ENCODE data around the gene KRTAP10-1. TPM values are rescaled to one million over a fixed set of nuclear protein-coding genes. Genes with fewer than 3 reads are reported as not detected.

KRTAP10-1 gene
- total and polyA plus RNA-seq, 9 of the 15 experiments (the other 6 are each of a cell fraction or from before 2014, with no cell fraction given) = not detected

GRCh38 chr21:44489962-44490361 lies 50.0 kb downstream of the KRTAP10-1 start:
- TF ChIP-seq, protein P1, sequence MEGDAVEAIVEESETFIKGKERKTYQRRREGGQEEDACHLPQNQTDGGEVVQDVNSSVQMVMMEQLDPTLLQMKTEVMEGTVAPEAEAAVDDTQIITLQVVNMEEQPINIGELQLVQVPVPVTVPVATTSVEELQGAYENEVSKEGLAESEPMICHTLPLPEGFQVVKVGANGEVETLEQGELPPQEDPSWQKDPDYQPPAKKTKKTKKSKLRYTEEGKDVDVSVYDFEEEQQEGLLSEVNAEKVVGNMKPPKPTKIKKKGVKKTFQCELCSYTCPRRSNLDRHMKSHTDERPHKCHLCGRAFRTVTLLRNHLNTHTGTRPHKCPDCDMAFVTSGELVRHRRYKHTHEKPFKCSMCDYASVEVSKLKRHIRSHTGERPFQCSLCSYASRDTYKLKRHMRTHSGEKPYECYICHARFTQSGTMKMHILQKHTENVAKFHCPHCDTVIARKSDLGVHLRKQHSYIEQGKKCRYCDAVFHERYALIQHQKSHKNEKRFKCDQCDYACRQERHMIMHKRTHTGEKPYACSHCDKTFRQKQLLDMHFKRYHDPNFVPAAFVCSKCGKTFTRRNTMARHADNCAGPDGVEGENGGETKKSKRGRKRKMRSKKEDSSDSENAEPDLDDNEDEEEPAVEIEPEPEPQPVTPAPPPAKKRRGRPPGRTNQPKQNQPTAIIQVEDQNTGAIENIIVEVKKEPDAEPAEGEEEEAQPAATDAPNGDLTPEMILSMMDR (IDR thresholded peaks at IDR 0.05 in 2 of 3, conservative IDR thresholded peaks at IDR 0.05 in 1 of 3; ENCODE audit: insufficient read depth in 2 of 3, low read depth in 1 of 3, low read length in 3 of 3) = peak; percentile 33 to 45 (median 34); a peak in 3 of 6 replicates
- TF ChIP-seq SREBF2 (CRISPR knock-in tag; IDR thresholded peaks at IDR 0.05) (no peak), ZBTB5 (IDR thresholded peaks at IDR 0.05) (0 out of 2 replicates have a peak, but pooled peaks have one; percentile 46)
- DNase-seq (ENCODE audit: extremely low read depth in 1 of 4, low spot score in 3 of 4) = peak in 3 of 4 experiments; percentile 25 to 41 (median 35)
- no peaks in the 10 kb centered on the region for H4K20me1 ChIP-seq (replicated peaks; ENCODE audit: control insufficient read depth, insufficient read depth, low read length)
- BruUV-seq (replicated peaks) = no TSS peak
- no peaks in the 10 kb centered on the region for H3K79me2 ChIP-seq (ENCODE audit: control insufficient read depth, insufficient read depth, low read length)
- ChIA-PET CTCF (ENCODE audit: low intra/inter-chr PET ratio) (interaction anchor here (0.7 kb wide), 1 partner anchor 267 kb away, joined by 3 read pairs; no protein-coding TSS in a partner anchor), POLR2A (interaction anchor here (0.6 kb wide), 2 partner anchors 110 to 331 kb away, joined by 3 read pairs; no protein-coding TSS in a partner anchor)
- peak; percentile 31; the same call in 1 of the 3 replicates for ATAC-seq
- peaks cover 18 to 55% of the 10 kb centered on the region in 2 experiments; a peak in 4 of 5 replicates for H3K27me3 ChIP-seq (ENCODE audit: control insufficient read depth in 2 of 2, insufficient read depth in 2 of 2, low read length in 2 of 2)
- FAIRE-seq = peak; percentile 70
- no peaks in the 10 kb centered on the region for H3K9me1 ChIP-seq (ENCODE audit: control insufficient read depth, insufficient read depth, low read length)
- no peak overlapping the region for H3K4me2 ChIP-seq (ENCODE audit: insufficient read depth, low read length)
- H3K27ac ChIP-seq (ENCODE audit: extremely low read depth, low read depth, low read length) = no peak overlapping the region
- H3K4me3 ChIP-seq = no peak overlapping the region
- peaks cover 0 to 7% of the 10 kb centered on the region in 2 experiments; a peak in 2 of 5 replicates for H3K4me1 ChIP-seq (replicated peaks in 1 of 2; ENCODE audit: control insufficient read depth in 2 of 2, insufficient read depth in 2 of 2, low read length in 2 of 2)
- 1% methylated on average over 7 of the region's 7 CpGs for WGBS (ENCODE audit: insufficient coverage, low coverage, missing lambda C conversion rate)
- H3K9me3 ChIP-seq (replicated peaks; ENCODE audit: control insufficient read depth, insufficient read depth, low read depth, low read length) = no peaks in the 10 kb centered on the region
- H3K36me3 ChIP-seq (ENCODE audit: control insufficient read depth, insufficient read depth, low read length) = no peaks in the 10 kb centered on the region
- no peak overlapping the region for H2AFZ ChIP-seq (ENCODE audit: low read depth, low read length)
- in situ Hi-C loops (cut with MboI) (no loop called here), intact Hi-C loops (cut with micrococcal nuclease) (no loop called here)
- no peak overlapping the region for H3K9ac ChIP-seq (ENCODE audit: insufficient read depth in 1 of 2, low read depth in 2 of 2, low read length in 2 of 2)

Other genes with a start within 250 kb of the KRTAP10-1 start
Only the 7 nearest of the 20 such genes appear.
- gene KRTAP10-2, start 11.3 kb upstream of the KRTAP10-1 start, total RNA-seq (2014; rRNA removed) = not detected in 2 replicates
- not detected in 2 replicates for gene KRTAP10-2, start 11.3 kb upstream of the KRTAP10-1 start, total RNA-seq (2014; rRNA removed; fragmentation: Illumina TruSeq; extraction: Trizol)
- gene KRTAP10-2, start 11.3 kb upstream of the KRTAP10-1 start, total RNA-seq (2015; rRNA removed; fragmentation: Illumina TruSeq; extraction: Trizol) = not detected in 2 replicates
- not detected in 2 replicates for gene KRTAP10-2, start 11.3 kb upstream of the KRTAP10-1 start, total RNA-seq (2021)
- gene KRTAP10-2, start 11.3 kb upstream of the KRTAP10-1 start, polyA plus RNA-seq (2011; rRNA removed) = not detected in 2 replicates
- not detected in 2 replicates for gene KRTAP10-2, start 11.3 kb upstream of the KRTAP10-1 start, polyA plus RNA-seq (2014; fragmentation: Illumina TruSeq; extraction: Trizol)
- gene KRTAP10-2, start 11.3 kb upstream of the KRTAP10-1 start, polyA plus RNA-seq (2014; fragmentation: Nextera tagmentation; extraction: Ambion mirVana) = not detected
- not detected in 2 replicates for gene KRTAP10-2, start 11.3 kb upstream of the KRTAP10-1 start, polyA plus RNA-seq (2014; rRNA removed)
- not detected in 2 replicates for gene KRTAP10-3, start 18.6 kb upstream of the KRTAP10-1 start, total RNA-seq (2014; rRNA removed)
- not detected in 2 replicates for gene KRTAP10-3, start 18.6 kb upstream of the KRTAP10-1 start, total RNA-seq (2014; rRNA removed; fragmentation: Illumina TruSeq; extraction: Trizol)
- not detected in 2 replicates for gene KRTAP10-3, start 18.6 kb upstream of the KRTAP10-1 start, total RNA-seq (2015; rRNA removed; fragmentation: Illumina TruSeq; extraction: Trizol)
- not detected in 2 replicates for gene KRTAP10-3, start 18.6 kb upstream of the KRTAP10-1 start, total RNA-seq (2021)
- not detected in 2 replicates for gene KRTAP10-3, start 18.6 kb upstream of the KRTAP10-1 start, polyA plus RNA-seq (2011; rRNA removed)
- gene KRTAP10-3, start 18.6 kb upstream of the KRTAP10-1 start, polyA plus RNA-seq (2014; fragmentation: Illumina TruSeq; extraction: Trizol) = not detected in 2 replicates
- not detected for gene KRTAP10-3, start 18.6 kb upstream of the KRTAP10-1 start, polyA plus RNA-seq (2014; fragmentation: Nextera tagmentation; extraction: Ambion mirVana)
- not detected in 2 replicates for gene KRTAP10-3, start 18.6 kb upstream of the KRTAP10-1 start, polyA plus RNA-seq (2014; rRNA removed)
- not detected in 2 replicates for gene KRTAP10-4, start 33.5 kb upstream of the KRTAP10-1 start, total RNA-seq (2014; rRNA removed)
- gene KRTAP10-4, start 33.5 kb upstream of the KRTAP10-1 start, total RNA-seq (2014; rRNA removed; fragmentation: Illumina TruSeq; extraction: Trizol) = not detected in 2 replicates
- not detected in 2 replicates for gene KRTAP10-4, start 33.5 kb upstream of the KRTAP10-1 start, total RNA-seq (2015; rRNA removed; fragmentation: Illumina TruSeq; extraction: Trizol)
- not detected in 2 replicates for gene KRTAP10-4, start 33.5 kb upstream of the KRTAP10-1 start, total RNA-seq (2021)
- not detected in 2 replicates for gene KRTAP10-4, start 33.5 kb upstream of the KRTAP10-1 start, polyA plus RNA-seq (2011; rRNA removed)
- not detected in 2 replicates for gene KRTAP10-4, start 33.5 kb upstream of the KRTAP10-1 start, polyA plus RNA-seq (2014; fragmentation: Illumina TruSeq; extraction: Trizol)
- not detected for gene KRTAP10-4, start 33.5 kb upstream of the KRTAP10-1 start, polyA plus RNA-seq (2014; fragmentation: Nextera tagmentation; extraction: Ambion mirVana)
- not detected in 2 replicates for gene KRTAP10-4, start 33.5 kb upstream of the KRTAP10-1 start, polyA plus RNA-seq (2014; rRNA removed)
- not detected in 2 replicates for gene KRTAP10-5, start 40.4 kb upstream of the KRTAP10-1 start, total RNA-seq (2014; rRNA removed)
- gene KRTAP10-5, start 40.4 kb upstream of the KRTAP10-1 start, total RNA-seq (2014; rRNA removed; fragmentation: Illumina TruSeq; extraction: Trizol) = not detected in 2 replicates
- not detected in 2 replicates for gene KRTAP10-5, start 40.4 kb upstream of the KRTAP10-1 start, total RNA-seq (2015; rRNA removed; fragmentation: Illumina TruSeq; extraction: Trizol)
- not detected in 2 replicates for gene KRTAP10-5, start 40.4 kb upstream of the KRTAP10-1 start, total RNA-seq (2021)
- gene KRTAP10-5, start 40.4 kb upstream of the KRTAP10-1 start, polyA plus RNA-seq (2011; rRNA removed) = not detected in 2 replicates
- not detected in 2 replicates for gene KRTAP10-5, start 40.4 kb upstream of the KRTAP10-1 start, polyA plus RNA-seq (2014; fragmentation: Illumina TruSeq; extraction: Trizol)
- not detected for gene KRTAP10-5, start 40.4 kb upstream of the KRTAP10-1 start, polyA plus RNA-seq (2014; fragmentation: Nextera tagmentation; extraction: Ambion mirVana)
- gene KRTAP10-5, start 40.4 kb upstream of the KRTAP10-1 start, polyA plus RNA-seq (2014; rRNA removed) = not detected in 2 replicates
- not detected in 2 replicates for gene KRTAP10-6, start 52.3 kb upstream of the KRTAP10-1 start, total RNA-seq (2014; rRNA removed)
- not detected in 2 replicates for gene KRTAP10-6, start 52.3 kb upstream of the KRTAP10-1 start, total RNA-seq (2014; rRNA removed; fragmentation: Illumina TruSeq; extraction: Trizol)
- not detected in 2 replicates for gene KRTAP10-6, start 52.3 kb upstream of the KRTAP10-1 start, total RNA-seq (2015; rRNA removed; fragmentation: Illumina TruSeq; extraction: Trizol)
- gene KRTAP10-6, start 52.3 kb upstream of the KRTAP10-1 start, total RNA-seq (2021) = not detected in 2 replicates
- not detected in 2 replicates for gene KRTAP10-6, start 52.3 kb upstream of the KRTAP10-1 start, polyA plus RNA-seq (2011; rRNA removed)
- not detected in 2 replicates for gene KRTAP10-6, start 52.3 kb upstream of the KRTAP10-1 start, polyA plus RNA-seq (2014; fragmentation: Illumina TruSeq; extraction: Trizol)
- not detected for gene KRTAP10-6, start 52.3 kb upstream of the KRTAP10-1 start, polyA plus RNA-seq (2014; fragmentation: Nextera tagmentation; extraction: Ambion mirVana)
- not detected in 2 replicates for gene KRTAP10-6, start 52.3 kb upstream of the KRTAP10-1 start, polyA plus RNA-seq (2014; rRNA removed)
- gene KRTAP10-7, start 60.4 kb upstream of the KRTAP10-1 start, total RNA-seq (2014; rRNA removed) = not detected in 2 replicates
- not detected in 2 replicates for gene KRTAP10-7, start 60.4 kb upstream of the KRTAP10-1 start, total RNA-seq (2014; rRNA removed; fragmentation: Illumina TruSeq; extraction: Trizol)
- gene KRTAP10-7, start 60.4 kb upstream of the KRTAP10-1 start, total RNA-seq (2015; rRNA removed; fragmentation: Illumina TruSeq; extraction: Trizol) = not detected in 2 replicates
- gene KRTAP10-7, start 60.4 kb upstream of the KRTAP10-1 start, total RNA-seq (2021) = not detected in 2 replicates
- gene KRTAP10-7, start 60.4 kb upstream of the KRTAP10-1 start, polyA plus RNA-seq (2011; rRNA removed) = not detected in 2 replicates
- gene KRTAP10-7, start 60.4 kb upstream of the KRTAP10-1 start, polyA plus RNA-seq (2014; fragmentation: Illumina TruSeq; extraction: Trizol) = not detected in 2 replicates
- gene KRTAP10-7, start 60.4 kb upstream of the KRTAP10-1 start, polyA plus RNA-seq (2014; fragmentation: Nextera tagmentation; extraction: Ambion mirVana) = not detected
- gene KRTAP10-7, start 60.4 kb upstream of the KRTAP10-1 start, polyA plus RNA-seq (2014; rRNA removed) = not detected in 2 replicates
- gene KRTAP10-8, start 71.9 kb upstream of the KRTAP10-1 start, total RNA-seq (2014; rRNA removed) = not detected in 2 replicates
- not detected in 2 replicates for gene KRTAP10-8, start 71.9 kb upstream of the KRTAP10-1 start, total RNA-seq (2014; rRNA removed; fragmentation: Illumina TruSeq; extraction: Trizol)
- gene KRTAP10-8, start 71.9 kb upstream of the KRTAP10-1 start, total RNA-seq (2015; rRNA removed; fragmentation: Illumina TruSeq; extraction: Trizol) = not detected in 2 replicates
- not detected in 2 replicates for gene KRTAP10-8, start 71.9 kb upstream of the KRTAP10-1 start, total RNA-seq (2021)
- not detected in 2 replicates for gene KRTAP10-8, start 71.9 kb upstream of the KRTAP10-1 start, polyA plus RNA-seq (2011; rRNA removed)
- not detected in 2 replicates for gene KRTAP10-8, start 71.9 kb upstream of the KRTAP10-1 start, polyA plus RNA-seq (2014; fragmentation: Illumina TruSeq; extraction: Trizol)
- not detected for gene KRTAP10-8, start 71.9 kb upstream of the KRTAP10-1 start, polyA plus RNA-seq (2014; fragmentation: Nextera tagmentation; extraction: Ambion mirVana)
- not detected in 2 replicates for gene KRTAP10-8, start 71.9 kb upstream of the KRTAP10-1 start, polyA plus RNA-seq (2014; rRNA removed)

Measured in K562 (cell line).